ENCODE measurements around the gene PCDHAC2. TPM values are rescaled to one million over a fixed set of nuclear protein-coding genes. Genes with fewer than 3 reads are reported as not detected.

Gene PCDHAC2
- total RNA-seq, 1 donor from 2014 or later, result 3.5 TPM

DNA sequence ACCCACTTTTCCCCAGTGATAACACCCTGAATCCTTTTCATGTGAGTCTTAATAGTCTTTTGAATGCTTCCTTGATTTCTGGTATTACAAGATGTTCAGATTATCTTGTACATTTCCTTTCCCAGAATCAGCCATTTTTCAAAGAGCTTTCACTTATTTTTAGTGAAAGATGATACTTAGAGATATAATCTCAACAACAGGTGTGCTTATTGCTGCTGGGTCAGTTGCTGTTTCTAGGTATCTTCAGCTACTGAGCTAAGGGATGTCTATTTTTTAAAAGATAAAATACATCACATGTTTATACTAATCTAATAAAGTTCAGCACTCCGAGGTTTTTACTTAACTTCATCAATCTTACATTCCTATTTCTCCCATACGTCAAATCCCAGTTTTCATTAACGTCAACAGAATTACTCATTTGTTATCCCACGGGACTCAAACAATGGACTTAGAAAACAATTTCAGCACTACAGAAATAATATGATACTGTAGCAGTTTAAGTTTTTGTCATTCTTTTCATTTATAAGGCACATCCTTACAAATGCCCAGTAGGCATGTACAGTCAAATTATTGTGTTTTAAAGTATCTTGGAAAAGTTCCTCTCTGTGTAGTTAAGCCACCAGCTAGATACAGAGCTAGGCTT, 31.2 kb upstream of the PCDHAC2 start:
- no peak overlapping the region for H3K4me3 Mint-ChIP-seq
- no peaks in the 10 kb centered on the region for H3K27me3 Mint-ChIP-seq
- H3K27ac Mint-ChIP-seq, result no peak overlapping the region
- no peaks in the 10 kb centered on the region for H3K4me1 Mint-ChIP-seq (ENCODE audit: unreplicated experiment)
- no peak for DNase-seq (ENCODE audit: extremely low spot score, unreplicated experiment)
- H3K9me3 Mint-ChIP-seq, result no peaks in the 10 kb centered on the region
- TF ChIP-seq, protein P1, sequence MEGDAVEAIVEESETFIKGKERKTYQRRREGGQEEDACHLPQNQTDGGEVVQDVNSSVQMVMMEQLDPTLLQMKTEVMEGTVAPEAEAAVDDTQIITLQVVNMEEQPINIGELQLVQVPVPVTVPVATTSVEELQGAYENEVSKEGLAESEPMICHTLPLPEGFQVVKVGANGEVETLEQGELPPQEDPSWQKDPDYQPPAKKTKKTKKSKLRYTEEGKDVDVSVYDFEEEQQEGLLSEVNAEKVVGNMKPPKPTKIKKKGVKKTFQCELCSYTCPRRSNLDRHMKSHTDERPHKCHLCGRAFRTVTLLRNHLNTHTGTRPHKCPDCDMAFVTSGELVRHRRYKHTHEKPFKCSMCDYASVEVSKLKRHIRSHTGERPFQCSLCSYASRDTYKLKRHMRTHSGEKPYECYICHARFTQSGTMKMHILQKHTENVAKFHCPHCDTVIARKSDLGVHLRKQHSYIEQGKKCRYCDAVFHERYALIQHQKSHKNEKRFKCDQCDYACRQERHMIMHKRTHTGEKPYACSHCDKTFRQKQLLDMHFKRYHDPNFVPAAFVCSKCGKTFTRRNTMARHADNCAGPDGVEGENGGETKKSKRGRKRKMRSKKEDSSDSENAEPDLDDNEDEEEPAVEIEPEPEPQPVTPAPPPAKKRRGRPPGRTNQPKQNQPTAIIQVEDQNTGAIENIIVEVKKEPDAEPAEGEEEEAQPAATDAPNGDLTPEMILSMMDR (conservative IDR thresholded peaks at IDR 0.05), result no peak
- H3K36me3 Mint-ChIP-seq, result no peaks in the 10 kb centered on the region

DNA sequence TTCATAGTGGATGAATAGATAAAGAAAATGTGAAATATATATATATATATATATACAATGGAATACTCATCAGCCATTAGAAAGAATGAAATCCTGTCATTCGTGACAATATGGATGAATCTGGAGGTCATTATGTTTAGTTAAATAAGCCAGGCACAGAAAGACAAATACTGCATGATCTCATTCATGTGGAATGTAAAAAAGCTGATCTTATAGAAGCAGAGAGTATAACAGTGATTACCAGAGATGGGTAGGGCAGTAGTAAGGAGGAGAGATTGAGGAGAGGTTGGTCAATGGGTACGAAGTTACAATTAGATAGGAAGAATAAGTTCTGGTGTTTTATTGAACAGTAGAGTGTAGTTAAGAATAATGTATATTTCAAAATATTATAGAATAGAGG, 19.7 kb upstream of the PCDHAC2 start:
- TF ChIP-seq, protein P1 (conservative IDR thresholded peaks at IDR 0.05), result no peak
- Mint-ChIP-seq H3K27ac (no peak overlapping the region), H3K4me3 (no peak overlapping the region), H3K9me3 (peaks cover 4% of the 10 kb centered on the region), H3K27me3 (no peaks in the 10 kb centered on the region), H3K36me3 (peaks cover 8% of the 10 kb centered on the region), H3K4me1 (ENCODE audit: unreplicated experiment) (no peaks in the 10 kb centered on the region)
- no peak for DNase-seq (ENCODE audit: extremely low spot score, unreplicated experiment)

DNA sequence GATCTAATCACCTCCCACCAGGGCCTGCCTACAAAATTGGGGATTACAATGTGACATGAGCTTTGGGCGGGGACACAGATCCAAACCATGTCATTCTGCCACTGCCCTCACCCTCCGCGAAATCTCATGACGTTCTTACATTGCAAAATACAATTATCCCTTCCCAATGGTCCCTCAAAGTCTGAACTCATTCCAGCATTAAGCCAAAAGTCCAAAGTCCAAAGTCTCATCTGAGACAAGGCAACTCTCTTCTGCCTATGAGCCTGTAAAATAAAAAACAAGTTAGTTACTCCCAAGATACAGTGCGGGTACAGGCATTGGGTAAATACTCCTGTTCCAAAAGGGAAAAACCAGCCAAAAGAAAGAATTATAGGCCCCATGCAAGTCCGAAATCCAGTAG, 14.6 kb upstream of the PCDHAC2 start:
- TF ChIP-seq, protein P1 (conservative IDR thresholded peaks at IDR 0.05), result no peak
- H3K4me1 Mint-ChIP-seq (ENCODE audit: unreplicated experiment), result no peaks in the 10 kb centered on the region
- H3K36me3 Mint-ChIP-seq, result peaks cover under 1% of the 10 kb centered on the region
- no peak for DNase-seq (ENCODE audit: extremely low spot score, unreplicated experiment)
- no peak overlapping the region for H3K27ac Mint-ChIP-seq
- no peak overlapping the region for H3K4me3 Mint-ChIP-seq
- peaks cover 4% of the 10 kb centered on the region for H3K9me3 Mint-ChIP-seq
- H3K27me3 Mint-ChIP-seq, result no peaks in the 10 kb centered on the region

DNA sequence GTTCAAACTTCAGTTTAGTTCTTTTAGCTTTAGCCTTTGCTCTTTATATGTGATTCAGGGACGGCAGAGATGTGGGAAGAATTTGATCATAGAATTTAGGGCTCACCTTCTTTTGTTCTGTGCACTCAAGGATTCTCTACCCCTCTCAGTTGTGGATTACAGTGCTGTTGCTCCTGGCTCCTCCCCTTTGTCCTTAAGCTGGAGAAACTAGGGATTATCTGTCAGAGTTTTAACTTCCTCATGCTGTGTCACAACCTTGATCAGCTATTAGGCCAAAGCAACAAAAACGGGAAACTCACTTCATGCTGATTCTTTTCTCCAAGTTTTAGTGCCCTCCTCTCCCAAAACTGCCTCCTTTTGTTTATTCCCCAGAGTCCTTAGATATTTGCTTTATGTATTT, 13.0 kb upstream of the PCDHAC2 start:
- TF ChIP-seq, protein P1 (conservative IDR thresholded peaks at IDR 0.05), result no peak
- peaks cover 4% of the 10 kb centered on the region for H3K9me3 Mint-ChIP-seq
- H3K4me3 Mint-ChIP-seq, result no peak overlapping the region
- H3K4me1 Mint-ChIP-seq (ENCODE audit: unreplicated experiment), result no peaks in the 10 kb centered on the region
- no peaks in the 10 kb centered on the region for H3K27me3 Mint-ChIP-seq
- H3K36me3 Mint-ChIP-seq, result no peaks in the 10 kb centered on the region
- DNase-seq (ENCODE audit: extremely low spot score, unreplicated experiment), result no peak
- H3K27ac Mint-ChIP-seq, result no peak overlapping the region

DNA sequence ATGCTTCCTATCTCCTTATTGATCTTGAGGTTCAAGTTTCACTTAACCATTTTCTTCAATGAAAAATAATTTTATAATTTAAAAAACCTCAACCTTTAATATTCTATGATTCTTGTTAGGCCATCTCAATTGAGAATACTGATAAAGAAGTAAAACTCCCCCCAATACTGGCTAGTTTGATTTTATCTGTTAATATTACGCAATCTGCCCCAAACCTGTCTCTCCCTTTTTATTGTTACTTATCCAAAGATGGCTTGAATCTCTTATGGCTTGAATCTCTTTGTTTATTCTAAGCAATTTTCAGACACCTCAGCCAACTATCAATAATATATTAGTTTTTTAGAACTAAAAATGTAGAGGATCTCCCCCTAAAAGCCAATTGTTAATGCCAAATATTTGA, 4.1 kb upstream of the PCDHAC2 start:
- no peak overlapping the region for H3K4me3 Mint-ChIP-seq
- H3K4me1 Mint-ChIP-seq (ENCODE audit: unreplicated experiment), result peaks cover 10% of the 10 kb centered on the region

More for the DNA sequence above, 4.1 kb upstream of the PCDHAC2 start:
- Mint-ChIP-seq H3K9me3 (no peaks in the 10 kb centered on the region), H3K27me3 (peaks cover 17% of the 10 kb centered on the region), H3K27ac (no peak overlapping the region), H3K36me3 (no peaks in the 10 kb centered on the region)
- TF ChIP-seq, protein P1 (conservative IDR thresholded peaks at IDR 0.05), result no peak
- DNase-seq (ENCODE audit: extremely low spot score, unreplicated experiment), result no peak

Data from type B pancreatic cell (in vitro differentiated cells).